ENCODE results near the gene PPY.
A peak's percentile ranks its signal among the peaks of the same experiment; 100 is the strongest.
"Not testable (repeated sequence)": the region's sequence is repeated elsewhere in the genome, so short reads cannot be mapped to it uniquely, and the experiment has no call there.

The PPY gene

GRCh38 chr17:43962479-43962878 is 20.2 kb upstream of the PPY start:
- no peak for DNase-seq

GRCh38 chr17:43961954-43962353 is 19.7 kb upstream of the PPY start:
- no peak for DNase-seq

- not testable (repeated sequence) for DNase-seq
Observed at GRCh38 chr17:43961292-43961691, 19.0 kb upstream of the PPY start.

- DNase-seq = no peak
Observed at GRCh38 chr17:43958748-43959352, 16.6 kb upstream of the PPY start.

- no peak for DNase-seq
Observed at GRCh38 chr17:43956222-43956621, 13.9 kb upstream of the PPY start.

GRCh38 chr17:43953746-43954145 is 11.5 kb upstream of the PPY start, which contains the start of gene PYY:
TSS of gene PYY (minus strand) at chr17:43953940. CDS start at chr17:43953483, 457 bp downstream.
- no peak for DNase-seq

GRCh38 chr17:43952724-43953666 is 10.7 kb upstream of the PPY start:
- DNase-seq = no peak

GRCh38 chr17:43952351-43952723 is 10.1 kb upstream of the PPY start:
- no peak for DNase-seq

- DNase-seq = no peak
Observed at GRCh38 chr17:43951750-43952149, 9.5 kb upstream of the PPY start.

GRCh38 chr17:43950554-43950953 is 8.3 kb upstream of the PPY start:
- no peak for DNase-seq

- DNase-seq = no peak
Observed at GRCh38 chr17:43949781-43950180, 7.5 kb upstream of the PPY start.

GRCh38 chr17:43946781-43947180 is 4.5 kb upstream of the PPY start:
- DNase-seq = no peak

GRCh38 chr17:43945074-43945829 is 3.0 kb upstream of the PPY start:
- DNase-seq = no peak

- peak; percentile 17 for DNase-seq
Observed at GRCh38 chr17:43940630-43941029, 1.6 kb downstream of the PPY start.

- DNase-seq = no peak
Observed at GRCh38 chr17:43939886-43940285, 2.4 kb downstream of the PPY start.

- DNase-seq = not testable (repeated sequence)
Observed at GRCh38 chr17:43939452-43939851, 2.8 kb downstream of the PPY start.

GRCh38 chr17:43938838-43939182 is 3.5 kb downstream of the PPY start:
- DNase-seq = no peak

- no peak for DNase-seq
Observed at GRCh38 chr17:43936434-43936833, 5.8 kb downstream of the PPY start.

- no peak for DNase-seq
Observed at GRCh38 chr17:43935926-43936261, 6.4 kb downstream of the PPY start.

- DNase-seq = no peak
Observed at GRCh38 chr17:43935204-43935925, 6.9 kb downstream of the PPY start.

- no peak for DNase-seq
Observed at GRCh38 chr17:43932923-43933322, 9.4 kb downstream of the PPY start.

- DNase-seq = no peak
Observed at GRCh38 chr17:43932357-43932756, 9.9 kb downstream of the PPY start.

- no peak for DNase-seq
Observed at GRCh38 chr17:43931062-43931571, 11.2 kb downstream of the PPY start.

Measured in stimulated activated CD4-positive, alpha-beta T cell treated with anti-CD3 and anti-CD28 coated beads, Interleukin-4, amount 100 ng/mL, for 24 hours (primary cell).